A549 treated with dexamethasone at 1 μM for 4 hours (cell line): ENCODE measurements around the gene THRA. TPM values are rescaled to one million over a fixed set of nuclear protein-coding genes. Genes with fewer than 3 reads are reported as not detected.

Source experiments
- total RNA-seq: library from RNA; stranded (reverse); fragments of 200-300 nt; extraction: Qiagen RNA extraction; gene quantifications from 5 replicates; pipeline ENCODE4 v1.2.3, GENCODE V29; 2022

The THRA gene, protein sequence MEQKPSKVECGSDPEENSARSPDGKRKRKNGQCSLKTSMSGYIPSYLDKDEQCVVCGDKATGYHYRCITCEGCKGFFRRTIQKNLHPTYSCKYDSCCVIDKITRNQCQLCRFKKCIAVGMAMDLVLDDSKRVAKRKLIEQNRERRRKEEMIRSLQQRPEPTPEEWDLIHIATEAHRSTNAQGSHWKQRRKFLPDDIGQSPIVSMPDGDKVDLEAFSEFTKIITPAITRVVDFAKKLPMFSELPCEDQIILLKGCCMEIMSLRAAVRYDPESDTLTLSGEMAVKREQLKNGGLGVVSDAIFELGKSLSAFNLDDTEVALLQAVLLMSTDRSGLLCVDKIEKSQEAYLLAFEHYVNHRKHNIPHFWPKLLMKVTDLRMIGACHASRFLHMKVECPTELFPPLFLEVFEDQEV
- total RNA-seq: 25.2 to 37.0 TPM (median 36.4 TPM) in 5 replicates

DNA sequence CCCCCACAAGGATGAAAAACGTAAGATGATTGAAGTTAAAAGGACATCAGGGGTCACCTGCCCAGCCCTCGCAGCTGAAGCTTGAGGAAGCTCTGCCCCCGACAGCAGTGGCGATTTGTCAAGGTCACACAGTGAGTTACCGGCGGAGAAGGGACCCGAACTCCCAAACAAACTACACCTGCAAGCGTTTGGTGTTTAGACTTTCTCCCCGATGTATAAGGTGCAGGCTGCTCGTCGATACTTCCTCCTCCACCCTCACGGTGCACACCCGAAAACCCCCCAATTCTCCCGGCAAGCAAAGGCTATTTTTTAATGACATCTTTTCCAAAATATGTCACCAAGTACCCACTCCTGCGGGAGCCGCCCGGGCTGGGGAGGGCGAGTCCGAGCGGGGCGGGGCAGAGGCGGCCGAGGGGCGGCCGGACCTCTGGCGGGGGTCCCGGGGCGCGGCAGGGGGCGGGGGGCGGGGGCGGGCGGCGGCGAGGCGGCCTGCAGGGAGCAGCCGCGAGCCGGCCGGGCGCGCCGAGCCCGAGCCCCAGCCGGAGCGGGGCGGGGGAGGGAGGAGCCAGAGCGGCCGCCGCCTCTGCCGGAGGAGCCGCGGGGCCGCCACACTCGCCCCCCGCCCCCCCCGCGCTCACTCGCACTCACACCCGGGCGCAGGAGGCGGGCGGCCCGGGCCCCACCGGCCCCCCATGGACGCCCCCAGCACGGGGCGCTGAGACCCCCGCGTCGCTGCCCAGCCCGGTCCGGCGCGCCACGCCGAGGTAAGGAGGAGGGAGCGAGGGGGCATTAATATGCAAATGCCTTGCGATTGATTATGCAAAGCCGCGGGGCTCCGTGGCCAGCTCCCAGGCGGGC lies at the start of gene THRA:
THRA (plus strand) TSS at position 637 of the 858 bp plus-strand sequence. CDS start 11,524 bp downstream, outside the sequence.

DNA sequence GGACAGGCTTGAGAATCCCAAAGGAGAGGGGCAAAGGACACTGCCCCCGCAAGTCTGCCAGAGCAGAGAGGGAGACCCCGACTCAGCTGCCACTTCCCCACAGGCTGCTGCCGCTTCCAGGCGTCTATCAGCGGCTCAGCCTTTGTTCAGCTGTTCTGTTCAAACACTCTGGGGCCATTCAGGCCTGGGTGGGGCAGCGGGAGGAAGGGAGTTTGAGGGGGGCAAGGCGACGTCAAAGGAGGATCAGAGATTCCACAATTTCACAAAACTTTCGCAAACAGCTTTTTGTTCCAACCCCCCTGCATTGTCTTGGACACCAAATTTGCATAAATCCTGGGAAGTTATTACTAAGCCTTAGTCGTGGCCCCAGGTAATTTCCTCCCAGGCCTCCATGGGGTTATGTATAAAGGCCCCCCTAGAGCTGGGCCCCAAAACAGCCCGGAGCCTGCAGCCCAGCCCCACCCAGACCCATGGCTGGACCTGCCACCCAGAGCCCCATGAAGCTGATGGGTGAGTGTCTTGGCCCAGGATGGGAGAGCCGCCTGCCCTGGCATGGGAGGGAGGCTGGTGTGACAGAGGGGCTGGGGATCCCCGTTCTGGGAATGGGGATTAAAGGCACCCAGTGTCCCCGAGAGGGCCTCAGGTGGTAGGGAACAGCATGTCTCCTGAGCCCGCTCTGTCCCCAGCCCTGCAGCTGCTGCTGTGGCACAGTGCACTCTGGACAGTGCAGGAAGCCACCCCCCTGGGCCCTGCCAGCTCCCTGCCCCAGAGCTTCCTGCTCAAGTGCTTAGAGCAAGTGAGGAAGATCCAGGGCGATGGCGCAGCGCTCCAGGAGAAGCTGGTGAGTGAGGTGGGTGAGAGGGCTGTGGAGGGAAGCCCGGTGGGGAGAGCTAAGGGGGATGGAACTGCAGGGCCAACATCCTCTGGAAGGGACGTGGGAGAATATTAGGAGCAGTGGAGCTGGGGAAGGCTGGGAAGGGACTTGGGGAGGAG lies 47.5 kb upstream of the THRA start, which contains the start of gene CSF3:
CSF3 (plus strand) TSS at position 436 of the 993 bp plus-strand sequence; CDS start at position 471, 35 bp downstream.

DNA sequence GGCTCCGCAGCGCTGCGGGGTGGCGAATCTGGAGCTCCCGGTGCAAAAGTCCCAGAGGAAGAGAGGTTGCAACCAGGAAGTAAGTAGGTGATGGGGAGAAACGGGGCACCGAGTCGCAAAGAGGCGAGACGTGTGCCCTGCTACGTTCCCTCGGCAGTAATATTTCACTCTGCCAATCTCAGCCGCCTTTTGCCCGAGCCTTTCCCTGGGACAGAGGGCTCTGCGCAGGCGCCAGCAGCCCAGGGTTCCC lies 37.6 kb downstream of the THRA start, which contains the start of gene NR1D1:
NR1D1 (minus strand) TSS at position 171 of the 250 bp plus-strand sequence. CDS start 495 bp downstream, outside the sequence.

DNA sequence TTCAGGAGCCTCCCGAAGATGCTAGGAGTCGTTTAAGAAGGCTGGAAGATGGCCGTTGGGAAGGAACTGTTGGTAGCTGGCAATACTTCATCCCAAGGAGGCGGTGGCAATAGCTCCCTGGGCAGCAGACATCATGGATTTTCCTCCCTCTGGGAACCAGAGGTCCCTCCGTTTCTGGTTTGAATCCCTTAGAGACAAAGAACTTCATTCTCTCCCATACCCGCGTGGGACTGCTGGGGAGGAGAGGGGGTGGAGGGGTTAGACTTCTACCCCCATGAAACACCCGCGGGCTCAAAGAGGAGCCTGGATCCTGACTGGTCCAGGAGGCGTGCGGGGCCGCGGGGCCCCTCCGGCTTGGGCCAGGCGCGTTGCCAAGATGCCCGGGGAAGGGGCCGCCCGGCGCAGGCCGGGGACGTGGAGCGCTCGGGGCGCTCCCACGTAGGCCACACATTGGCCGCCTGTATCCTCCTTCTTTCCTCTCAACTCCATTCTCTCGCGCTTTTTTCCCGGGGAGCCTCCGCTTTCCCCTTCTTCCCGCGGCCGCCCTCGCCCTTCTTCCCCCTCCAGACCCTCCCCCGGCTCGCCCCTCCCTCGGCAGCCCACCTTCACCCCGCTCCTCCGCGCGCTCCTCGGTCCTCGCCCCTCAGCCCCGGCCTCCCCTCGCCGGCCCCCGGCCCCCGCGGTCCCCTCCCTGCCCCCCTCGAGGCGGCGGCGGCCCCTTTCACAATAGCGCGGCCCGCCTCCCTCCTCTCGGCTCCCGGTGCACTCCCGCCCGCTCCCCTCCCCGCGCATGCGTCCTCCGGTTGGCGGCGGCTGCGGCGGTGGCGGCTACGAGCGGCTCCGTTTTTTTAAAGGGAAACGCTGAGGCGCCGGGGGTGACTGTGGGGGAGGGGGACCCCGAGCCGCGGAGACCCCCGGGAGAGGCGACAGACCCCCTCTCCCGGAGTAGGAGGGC lies 58.7 kb downstream of the THRA start, which contains the start of gene MSL1:
MSL1 (plus strand) TSS at position 791 of the 955 bp plus-strand sequence. CDS start 642 bp downstream, outside the sequence.

Other genes with a start within 250 kb of the THRA start
- gene IKZF3, start 198.7 kb upstream of the THRA start, total RNA-seq: not detected in 5 replicates
- gene ZPBP2, start 194.8 kb upstream of the THRA start, total RNA-seq: not detected in 5 replicates
- gene GSDMB, start 144.3 kb upstream of the THRA start, total RNA-seq: 1.2 to 2.4 TPM (median 2.2 TPM) in 5 replicates
- gene ORMDL3, start 135.4 kb upstream of the THRA start, total RNA-seq: 33.0 to 41.3 TPM (median 37.4 TPM) in 5 replicates
- gene LRRC3C, start 135.2 kb upstream of the THRA start, total RNA-seq: not detected in 5 replicates
- gene GSDMA, start 100.0 kb upstream of the THRA start, total RNA-seq: not detected in 5 replicates
- 157 to 178 TPM (median 165 TPM) in 5 replicates for gene PSMD3, start 82.2 kb upstream of the THRA start, total RNA-seq
- gene CSF3, start 47.5 kb upstream of the THRA start, total RNA-seq: 0.96 to 1.8 TPM (median 1.5 TPM) in 5 replicates
- 42.3 to 68.1 TPM (median 59.6 TPM) in 5 replicates for gene MED24, start 8.6 kb upstream of the THRA start, total RNA-seq
- gene NR1D1, start 37.6 kb downstream of the THRA start, total RNA-seq: 7.3 to 10.7 TPM (median 10.4 TPM) in 5 replicates
- gene MSL1, start 59.0 kb downstream of the THRA start, total RNA-seq: 57.1 to 69.9 TPM (median 65.9 TPM) in 5 replicates
- gene CASC3, start 77.6 kb downstream of the THRA start, total RNA-seq: 42.2 to 52.5 TPM (median 50.6 TPM) in 5 replicates
- gene RAPGEFL1, start 114.5 kb downstream of the THRA start, total RNA-seq: 1.7 to 3.1 TPM (median 2.9 TPM) in 5 replicates
- gene WIPF2, start 156.3 kb downstream of the THRA start, total RNA-seq: 17.0 to 29.3 TPM (median 26.2 TPM) in 5 replicates
- 48.1 to 56.0 TPM (median 54.6 TPM) in 5 replicates for gene CDC6, start 224.9 kb downstream of the THRA start, total RNA-seq
- gene RARA, start 246.2 kb downstream of the THRA start, total RNA-seq: 40.9 to 55.1 TPM (median 51.4 TPM) in 5 replicates